SKM-1 (cell line): Measurements from ENCODE around the gene RFX3.
A peak's percentile ranks its signal among the peaks of the same experiment; 100 is the strongest.

Experiments used
- DNase-seq: peaks from one replicate; lab custom pipeline; 2025; ENCODE audit not compliant: unreplicated experiment; lab: John Stamatoyannopoulos, UW

Gene RFX3

GRCh38 chr9:3285365-3286161, 240.2 kb downstream of the RFX3 start:
- DNase-seq = no peak

GRCh38 chr9:3282365-3282764, 243.4 kb downstream of the RFX3 start:
- no peak for DNase-seq

DNA sequence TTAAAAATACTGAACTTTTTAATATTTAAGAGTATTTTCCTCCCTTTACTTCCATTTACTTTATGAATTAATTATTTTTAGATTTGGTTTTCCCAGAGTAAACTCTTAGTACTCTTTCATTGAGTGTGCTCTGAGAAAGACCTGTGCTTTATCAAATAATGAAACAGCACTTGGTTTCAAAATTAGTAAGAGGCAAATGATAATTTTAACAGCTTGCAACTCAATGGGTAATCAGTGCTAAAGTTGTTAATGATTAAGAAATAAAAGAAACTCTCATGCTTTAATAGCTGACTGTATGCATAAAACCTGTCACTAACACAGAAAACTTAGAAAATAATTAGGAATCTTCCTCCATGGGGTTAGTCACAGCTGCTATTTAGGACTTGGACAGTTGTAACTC, 244.4 kb downstream of the RFX3 start:
- no peak for DNase-seq

- no peak for DNase-seq
These were observed 248.6 kb downstream of the RFX3 start for GRCh38 chr9:3277200-3277599.

DNA sequence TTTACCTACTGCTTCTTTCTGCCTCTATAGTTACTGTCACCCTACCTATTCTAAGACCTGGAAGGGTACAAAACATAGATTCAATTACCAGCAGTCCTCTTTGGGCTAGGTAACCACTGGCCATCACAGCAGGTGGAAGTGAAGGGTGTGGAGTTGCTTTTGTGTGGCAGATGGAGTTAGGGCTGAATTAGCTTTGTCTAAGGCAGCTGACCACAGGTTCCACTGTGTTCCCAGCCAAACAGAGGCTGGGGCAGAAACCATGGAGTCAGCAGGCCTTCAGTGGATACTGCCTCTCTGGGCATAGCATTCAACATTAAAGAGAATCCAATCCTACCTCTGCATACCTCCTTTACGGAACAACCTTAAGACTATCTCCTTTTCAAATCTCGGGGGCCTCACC, 254.2 kb downstream of the RFX3 start:
- no peak for DNase-seq

- no peak for DNase-seq
These were observed 254.6 kb downstream of the RFX3 start for GRCh38 chr9:3271157-3271556.

DNA sequence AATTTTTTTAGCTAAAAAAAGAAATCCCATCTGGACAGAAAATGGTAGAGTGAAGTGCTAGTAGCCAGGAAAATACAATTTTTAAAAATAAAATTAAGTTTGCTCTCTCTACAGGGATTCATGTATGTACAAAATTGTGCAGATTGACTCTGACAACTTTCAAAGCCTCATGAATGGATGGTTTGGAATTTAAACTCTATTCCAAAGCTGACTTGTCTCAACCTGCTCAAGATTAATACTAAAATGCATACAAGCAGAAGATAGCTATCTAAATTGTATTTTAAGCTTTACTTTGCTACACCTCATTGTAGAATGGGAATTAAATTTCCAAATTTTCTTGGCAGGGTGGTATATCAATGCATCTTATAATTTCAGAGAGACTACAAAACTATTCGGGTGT, 257.6 kb downstream of the RFX3 start:
- DNase-seq = no peak

- no peak for DNase-seq
These were observed 262.1 kb downstream of the RFX3 start for GRCh38 chr9:3263698-3264097.

GRCh38 chr9:3262826-3263529, 262.8 kb downstream of the RFX3 start:
- no peak for DNase-seq

GRCh38 chr9:3261484-3261883, 264.3 kb downstream of the RFX3 start:
- DNase-seq = no peak

- no peak for DNase-seq
These were observed 269.1 kb downstream of the RFX3 start for GRCh38 chr9:3256571-3257330.

DNA sequence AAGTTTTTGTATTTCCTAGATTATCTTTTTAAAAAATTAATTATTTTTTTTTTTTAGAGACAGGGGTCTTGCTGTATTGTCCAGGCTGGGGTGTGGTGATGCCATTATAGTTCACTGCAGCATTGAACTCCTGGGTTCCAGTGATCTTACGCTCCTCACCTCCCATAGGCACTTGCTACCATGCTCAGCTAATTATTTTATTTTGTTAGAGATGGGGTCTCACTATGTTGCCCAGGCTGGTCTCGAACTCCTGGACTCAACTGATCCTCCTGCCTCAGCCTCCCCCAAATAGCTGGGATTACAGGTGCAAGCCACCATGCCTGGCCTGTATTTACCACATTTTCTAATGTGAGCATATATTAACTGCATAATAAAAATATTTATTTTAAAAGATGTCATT, 274.5 kb downstream of the RFX3 start:
- DNase-seq = no peak

DNA sequence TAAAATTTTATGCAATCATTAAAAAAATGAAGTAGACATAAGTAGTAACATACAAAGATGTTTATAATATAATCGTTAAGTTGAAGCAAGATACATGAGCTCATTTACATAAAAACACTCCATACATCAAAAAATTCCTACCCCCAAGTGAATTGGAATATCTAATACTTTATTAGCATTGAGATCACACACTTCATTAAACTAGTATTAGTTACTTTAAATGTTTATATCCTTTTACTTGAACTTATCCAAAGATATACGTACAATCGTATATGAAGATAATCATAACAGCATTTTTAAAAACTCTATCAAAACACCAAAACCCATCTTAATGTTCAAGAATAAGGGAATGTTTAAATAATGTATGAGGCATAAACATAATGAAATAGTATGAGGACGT, 275.1 kb downstream of the RFX3 start:
- DNase-seq = no peak

DNA sequence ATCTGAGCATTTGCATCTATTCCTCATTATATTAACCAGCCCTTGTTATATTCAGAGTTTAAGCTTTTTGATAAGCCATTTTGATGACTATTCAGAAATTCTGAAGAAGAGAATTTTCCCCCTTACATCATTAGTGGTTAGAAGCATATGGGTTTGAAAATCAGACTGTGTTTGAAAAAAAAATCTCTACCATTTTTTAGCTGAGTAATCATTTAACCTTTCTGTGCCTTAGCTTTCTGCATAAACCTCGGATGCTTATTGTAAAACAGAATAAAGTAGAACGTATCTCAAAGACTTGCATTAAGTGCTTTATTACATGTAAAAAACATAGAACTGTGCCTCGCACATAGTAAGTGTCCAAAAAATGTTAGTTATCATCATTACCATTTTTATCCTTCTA, 278.6 kb downstream of the RFX3 start:
- DNase-seq = no peak

DNA sequence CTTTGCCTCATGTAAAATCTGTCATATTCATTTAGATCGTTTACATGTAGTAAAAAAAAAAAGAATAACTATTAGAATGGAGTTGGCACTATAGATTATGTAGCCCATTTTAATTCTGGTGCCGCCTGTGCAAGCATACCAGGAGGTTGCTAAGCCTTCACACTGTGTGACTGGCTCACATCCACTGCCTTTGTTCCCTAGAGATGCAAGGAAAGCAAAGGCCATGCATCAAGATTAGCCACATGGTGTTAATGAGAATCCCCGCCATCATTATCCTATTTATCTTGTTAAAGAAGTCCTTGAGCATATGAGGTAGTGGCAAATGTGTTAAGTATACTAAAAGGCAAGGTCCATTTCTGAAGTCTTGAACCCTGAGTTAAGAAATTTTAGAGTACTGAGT, 279.6 kb downstream of the RFX3 start:
- DNase-seq = no peak

- peak; percentile 92 for DNase-seq
These were observed 280.7 kb downstream of the RFX3 start for GRCh38 chr9:3244963-3245653.

DNA sequence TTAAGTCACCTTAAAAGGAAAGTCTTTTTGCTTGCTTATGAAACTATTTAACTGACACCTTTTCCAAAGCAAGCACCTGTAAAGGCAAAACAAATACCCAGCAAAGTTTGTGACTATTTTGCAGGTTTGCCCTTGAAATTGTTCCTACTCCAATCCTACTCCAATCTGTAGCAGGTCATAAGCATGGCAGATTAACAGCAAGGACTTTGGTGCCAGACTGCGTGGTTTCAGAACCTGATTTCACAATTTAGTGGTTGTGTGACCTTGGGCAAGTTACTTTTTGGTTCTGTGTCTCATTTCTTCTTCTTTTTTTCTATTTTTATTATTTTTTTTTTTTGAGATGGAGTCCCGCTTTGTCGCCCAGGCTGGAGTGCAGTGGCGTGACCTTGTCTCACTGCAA, 282.1 kb downstream of the RFX3 start:
- DNase-seq = peak; percentile 41

GRCh38 chr9:3241290-3241689, 284.5 kb downstream of the RFX3 start:
- DNase-seq = no peak

DNA sequence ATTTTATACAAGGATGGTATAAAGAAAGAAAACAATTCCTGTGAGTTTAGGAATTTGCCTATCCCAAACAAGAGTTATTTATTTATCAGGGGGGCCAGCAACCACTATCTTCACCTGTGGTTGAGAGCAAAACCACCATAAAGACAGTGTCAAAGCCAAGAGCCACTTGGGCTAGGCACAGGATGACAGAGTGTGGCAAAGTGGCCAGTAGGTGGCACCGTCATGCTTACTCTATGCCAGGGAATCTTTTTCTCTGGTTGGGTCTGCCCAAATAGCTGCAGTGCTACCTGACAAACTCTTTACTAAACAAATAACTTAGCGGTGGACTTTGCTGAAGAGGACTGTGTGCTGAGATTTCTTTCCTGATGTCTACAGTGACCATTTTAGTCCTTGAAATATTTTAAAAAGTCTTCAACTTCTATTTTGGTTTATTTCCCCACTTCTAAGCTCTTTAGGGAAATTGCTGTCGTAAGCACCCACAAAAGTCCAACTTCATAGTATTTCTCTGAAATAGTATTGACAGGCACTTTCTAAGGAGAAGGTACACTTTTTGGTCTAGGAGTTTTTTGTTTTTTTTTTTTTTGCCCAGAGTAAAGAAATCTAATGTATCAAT, 285.0 kb downstream of the RFX3 start:
- peak; percentile 55 for DNase-seq

DNA sequence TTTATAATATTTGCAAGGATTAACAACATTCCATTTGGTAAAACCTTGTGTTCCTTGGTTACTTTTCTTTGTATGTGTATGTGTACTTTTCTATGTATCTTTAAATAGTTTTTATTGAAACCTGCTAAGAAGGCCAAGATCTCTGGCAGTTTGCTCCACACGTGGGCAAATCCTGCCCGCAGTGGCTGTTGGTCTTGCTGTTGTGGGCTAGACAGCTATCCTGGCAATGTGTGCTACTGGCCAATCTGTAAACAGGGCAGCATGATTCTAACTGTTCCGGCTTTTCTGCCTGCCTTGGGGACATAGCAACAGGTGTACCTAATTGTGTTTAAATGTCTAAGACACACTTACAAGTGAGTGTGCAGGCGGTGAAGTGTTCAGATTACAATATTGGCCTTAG, 286.6 kb downstream of the RFX3 start:
- no peak for DNase-seq

DNA sequence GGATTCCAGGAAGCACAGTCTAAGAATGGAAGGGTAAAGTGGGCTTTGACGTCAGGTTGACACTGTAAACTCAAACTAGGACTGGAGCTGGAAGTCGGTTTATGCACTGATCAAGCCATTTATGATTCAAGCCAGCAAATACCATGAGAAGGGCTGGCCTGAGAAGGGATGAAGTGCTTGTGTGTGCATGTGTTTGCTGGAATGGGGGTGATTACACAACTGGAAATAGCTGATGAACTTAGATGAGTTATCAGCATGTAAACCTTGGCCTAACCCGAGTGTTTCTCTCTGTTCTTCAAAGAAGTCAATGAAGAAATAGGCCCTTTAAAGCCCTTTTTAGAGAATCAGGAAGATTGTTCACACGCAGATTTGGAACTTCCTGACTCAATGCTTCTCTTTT, 287.6 kb downstream of the RFX3 start:
- DNase-seq = no peak
